ENCODE measurements around the gene TRIM33.
"Not testable (repeated sequence)": the region's sequence is repeated elsewhere in the genome, so short reads cannot be mapped to it uniquely, and the experiment has no call there.

TRIM33 gene

DNA sequence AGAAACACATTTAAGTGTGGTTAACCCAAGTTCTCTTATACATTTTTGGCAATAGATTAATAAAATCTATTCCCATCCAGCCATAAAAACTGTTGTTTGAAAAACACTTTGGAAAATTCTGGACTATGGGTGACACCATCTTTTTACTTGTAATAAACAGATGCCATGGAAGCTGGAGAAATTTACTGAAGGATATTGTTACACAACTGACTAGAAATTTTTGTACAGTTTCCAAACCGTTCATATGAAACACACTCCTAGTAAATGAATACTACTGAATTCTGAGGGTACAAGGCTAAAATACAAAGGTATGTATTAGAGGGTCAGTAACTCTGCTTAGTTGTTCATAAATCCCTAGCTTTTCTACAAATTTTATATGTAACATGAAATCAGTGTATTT lies 48.7 kb downstream of the TRIM33 start:
- no peak for DNase-seq

DNA sequence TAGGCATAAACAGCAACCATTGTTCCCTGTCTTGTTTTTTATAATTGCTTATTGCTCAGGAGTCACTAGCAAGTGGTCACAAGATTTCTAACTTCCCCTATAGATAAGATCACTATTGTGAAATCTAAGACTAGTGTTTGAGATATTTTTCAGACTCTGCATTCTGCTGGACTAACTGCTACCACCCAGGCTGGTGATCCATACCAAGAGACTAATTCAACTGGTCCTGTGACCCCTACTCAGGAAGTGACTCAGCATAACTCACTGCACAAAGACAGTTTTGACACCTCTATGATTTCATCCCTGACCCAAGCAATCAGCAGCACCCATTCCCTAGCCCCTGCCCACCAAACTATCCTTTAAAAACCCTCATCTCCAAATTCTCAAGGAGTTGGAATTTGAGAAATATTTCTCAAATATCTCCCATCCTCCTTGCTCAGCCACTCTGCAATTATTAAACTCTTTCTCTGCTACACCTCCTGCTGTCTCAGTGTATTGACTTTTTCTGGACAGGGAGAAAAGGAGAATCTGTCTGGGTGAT lies 52.7 kb downstream of the TRIM33 start:
- peak; percentile 76 for DNase-seq

DNA sequence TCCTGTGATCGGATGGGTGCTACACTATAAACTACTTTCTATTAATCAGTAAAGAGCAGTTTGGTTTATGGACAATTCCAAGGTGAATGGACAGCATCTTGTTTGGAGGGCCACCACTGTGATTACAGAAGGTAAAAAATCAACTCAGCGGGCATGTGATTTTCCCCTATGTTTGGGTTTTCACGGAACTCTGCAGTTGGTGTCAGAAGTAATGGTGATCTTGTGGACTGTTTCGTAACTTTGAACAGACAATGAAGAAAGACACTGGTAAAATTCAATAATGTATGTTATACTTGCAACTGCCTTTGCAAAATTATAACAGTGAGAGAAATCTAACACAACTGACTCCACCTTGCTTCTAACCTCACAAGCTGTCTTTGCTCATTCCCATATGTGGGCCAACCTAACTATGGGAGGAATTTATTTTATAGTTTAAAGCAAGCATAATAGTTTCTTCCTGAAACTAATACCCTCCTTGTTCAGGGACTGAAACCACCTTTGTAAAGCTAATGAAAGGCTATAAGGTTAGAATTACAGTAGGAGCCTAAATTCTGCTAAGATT lies 53.2 kb downstream of the TRIM33 start:
- no peak for DNase-seq

DNA sequence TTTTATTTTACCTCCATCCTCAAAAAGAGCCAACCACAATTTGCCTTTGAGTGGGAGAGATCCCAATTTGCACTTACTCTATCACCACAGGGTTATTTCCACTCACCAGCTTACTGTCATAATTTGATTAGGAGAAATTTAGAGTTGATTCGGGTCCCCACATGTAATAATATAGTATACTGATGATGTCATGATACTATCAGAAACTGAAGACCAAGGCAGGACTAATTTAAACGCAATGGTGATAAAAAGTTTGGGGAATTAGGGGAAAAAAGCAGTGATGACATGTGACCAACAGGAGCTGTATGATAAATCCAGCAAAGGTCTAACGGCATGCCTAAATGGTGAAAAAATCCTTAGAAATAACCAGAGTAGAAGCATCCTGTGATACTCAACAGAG lies 54.4 kb downstream of the TRIM33 start:
- DNase-seq: no peak

DNA sequence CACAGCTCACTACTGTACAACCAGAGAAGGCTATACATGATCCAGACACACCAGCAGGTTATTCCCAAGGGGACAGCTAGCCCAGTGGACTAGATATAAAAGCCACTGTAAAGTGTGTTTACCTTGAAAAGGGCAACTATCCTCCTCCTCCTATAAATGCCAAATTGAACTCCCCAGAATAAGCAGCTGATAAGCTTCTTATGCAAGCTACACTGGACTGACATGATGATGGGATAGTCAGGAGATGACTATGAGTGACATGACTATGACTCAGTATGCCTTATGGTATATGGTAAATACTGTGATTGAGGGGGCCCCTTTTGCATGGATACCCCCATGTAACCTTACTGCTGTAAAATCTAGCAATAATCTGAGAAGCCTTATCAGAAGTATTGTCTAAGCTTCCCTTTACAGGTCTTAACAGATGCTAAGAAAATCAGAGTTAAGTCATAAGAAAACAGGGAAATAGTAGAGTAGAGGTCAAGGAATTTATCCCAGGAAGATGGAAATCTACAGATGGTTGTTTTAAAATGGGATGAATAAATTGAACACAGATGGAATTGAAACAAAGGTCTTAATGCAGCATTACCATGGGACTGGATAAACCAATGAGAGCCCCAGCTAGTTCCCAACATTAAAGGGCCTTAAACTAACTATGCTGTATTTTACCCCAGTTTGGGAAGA lies 55.8 kb downstream of the TRIM33 start:
- DNase-seq: peak; percentile 72

DNA sequence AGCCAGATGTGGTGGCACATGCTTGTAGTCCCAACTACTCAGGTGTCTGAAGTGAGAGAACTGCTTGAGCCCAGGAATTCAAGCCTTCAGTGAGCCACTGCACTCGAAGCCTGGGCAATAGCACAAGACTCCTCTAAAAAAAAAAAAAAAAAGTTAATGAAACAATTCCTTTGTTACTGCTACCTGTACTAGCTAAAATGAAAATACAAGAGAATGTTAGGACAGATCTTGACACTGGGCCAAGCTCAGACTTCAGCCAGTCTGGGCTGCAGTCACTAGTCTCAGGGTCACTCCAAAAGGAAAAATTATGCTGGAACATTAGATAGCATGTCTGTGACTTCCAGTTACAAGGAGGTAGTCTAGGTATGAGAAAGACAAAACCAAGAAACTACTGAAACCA lies 56.5 kb downstream of the TRIM33 start:
- no peak for DNase-seq

DNA sequence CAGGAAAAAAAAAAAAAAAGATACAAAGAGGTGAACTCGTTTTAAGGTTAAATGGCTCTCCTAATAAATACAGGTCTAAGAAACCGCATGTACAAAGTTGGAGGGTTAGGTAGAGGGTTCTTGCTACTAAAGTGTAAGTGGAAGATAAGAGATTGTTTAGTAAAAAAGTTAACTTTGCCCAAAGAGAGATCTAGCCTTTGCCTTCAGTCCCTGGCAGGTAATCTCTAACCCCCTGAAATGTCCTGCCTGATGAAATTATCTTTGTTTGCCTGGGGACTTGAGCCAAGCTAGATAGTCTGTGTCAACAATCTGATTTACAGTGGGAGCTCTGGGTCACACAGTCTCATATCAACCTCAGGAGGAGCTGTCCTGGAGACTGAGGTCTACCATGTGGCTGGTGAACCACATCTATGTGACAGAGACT lies 57.6 kb downstream of the TRIM33 start:
- no peak for DNase-seq

DNA sequence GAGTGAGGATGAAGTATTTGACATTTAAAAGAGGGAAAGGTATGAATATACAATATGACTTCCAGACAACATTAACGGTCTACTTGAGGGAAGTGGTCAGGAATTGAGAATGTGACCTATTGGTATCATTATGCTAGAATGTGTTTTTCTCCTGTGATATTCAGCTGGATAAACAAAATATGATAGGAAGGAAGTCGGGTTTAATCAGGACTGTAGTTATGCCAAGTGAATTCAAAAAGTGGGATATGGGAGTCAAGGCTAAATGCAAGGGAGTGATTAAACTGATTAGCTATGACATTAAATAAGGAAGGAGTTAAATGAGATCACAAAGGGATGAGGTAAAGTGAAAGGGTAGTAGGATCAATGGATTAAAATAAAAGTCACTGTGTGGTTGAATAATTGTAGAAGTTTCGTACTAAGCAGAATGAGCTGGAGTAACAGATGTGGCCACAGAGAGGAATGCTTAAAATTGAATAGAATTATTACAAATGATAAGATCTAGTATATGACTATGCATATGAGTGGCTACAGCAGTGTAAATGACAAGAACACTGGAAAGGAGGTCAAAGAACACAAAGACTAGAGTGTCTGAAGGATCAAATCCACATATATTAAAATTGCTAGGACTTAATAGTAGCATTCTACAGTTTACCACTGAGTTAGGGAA lies 62.5 kb downstream of the TRIM33 start:
- DNase-seq: no peak

DNA sequence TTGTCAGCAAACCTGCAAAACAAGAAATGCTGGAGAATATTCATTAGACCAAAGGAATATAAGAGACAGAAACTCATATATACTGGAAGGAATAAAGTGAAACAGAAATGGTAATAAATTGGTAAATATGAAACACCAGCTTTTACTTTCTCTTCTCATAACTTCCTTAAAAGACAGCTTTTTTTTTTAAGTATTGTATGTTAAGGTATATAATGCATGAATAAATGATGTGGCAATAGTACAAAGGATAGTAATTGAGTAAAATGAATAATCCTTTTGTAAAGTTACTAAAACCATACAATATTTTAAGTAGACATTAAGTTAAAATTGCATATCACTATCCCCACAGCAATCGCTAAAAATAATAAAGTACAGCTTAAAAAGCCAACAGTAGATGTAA lies 64.8 kb downstream of the TRIM33 start:
- DNase-seq: no peak

DNA sequence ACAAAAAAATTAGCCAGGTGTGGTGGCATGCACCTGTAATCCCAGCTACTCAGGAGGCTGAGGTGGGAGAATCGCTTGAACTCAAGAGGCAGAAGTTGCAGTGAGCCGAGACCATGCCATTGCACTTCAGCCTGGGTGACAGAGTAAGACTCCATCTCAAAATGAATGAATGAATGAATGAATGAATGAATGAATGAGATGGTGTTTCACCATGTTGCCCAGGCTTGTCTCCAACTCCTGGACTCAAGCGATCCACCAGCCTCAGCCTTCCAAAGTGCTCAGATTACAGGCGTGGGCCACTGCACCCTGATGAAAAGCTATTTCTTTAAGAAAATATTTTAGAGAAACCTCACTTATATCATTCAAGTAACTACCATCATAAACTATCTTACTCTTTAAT lies 67.8 kb downstream of the TRIM33 start:
- DNase-seq: not testable (repeated sequence)

DNA sequence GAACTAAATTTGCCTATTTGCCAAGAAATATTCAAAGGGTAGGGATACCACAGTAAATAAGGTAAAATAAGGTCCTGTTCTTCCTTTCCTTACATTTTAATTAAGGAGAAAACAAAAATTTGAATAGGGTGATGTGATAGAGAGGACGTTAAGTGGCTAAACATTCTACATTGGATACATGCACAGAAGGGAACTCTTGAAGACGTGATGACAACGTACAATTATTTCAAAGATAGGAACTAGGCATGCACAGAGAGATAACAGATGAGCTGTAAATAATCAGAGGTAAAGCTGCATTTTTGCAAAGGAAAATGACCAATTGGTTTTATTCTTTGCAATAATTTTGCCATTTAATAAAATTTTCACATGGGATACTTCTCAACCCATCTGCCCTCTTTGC lies 69.7 kb downstream of the TRIM33 start:
- DNase-seq: no peak

DNA sequence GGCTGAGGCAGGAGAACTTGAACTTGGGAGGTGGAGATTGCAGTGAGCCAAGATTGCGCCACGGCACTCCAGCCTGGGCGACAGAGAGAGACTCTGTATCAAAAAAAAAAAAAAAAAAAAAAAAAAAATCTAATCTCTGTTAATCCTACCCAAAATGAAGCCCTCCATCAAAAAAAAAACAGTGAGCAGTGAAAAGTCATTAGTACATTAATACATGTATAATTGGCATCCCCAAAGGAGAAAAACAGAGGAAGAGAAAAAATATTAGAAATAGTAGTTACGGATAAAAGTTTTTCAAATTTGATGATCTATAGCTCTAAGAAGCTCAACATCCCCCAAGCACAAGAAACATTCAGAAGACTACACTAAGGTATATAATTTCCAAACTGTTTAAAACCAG lies 71.6 kb downstream of the TRIM33 start:
- no peak for DNase-seq

DNA sequence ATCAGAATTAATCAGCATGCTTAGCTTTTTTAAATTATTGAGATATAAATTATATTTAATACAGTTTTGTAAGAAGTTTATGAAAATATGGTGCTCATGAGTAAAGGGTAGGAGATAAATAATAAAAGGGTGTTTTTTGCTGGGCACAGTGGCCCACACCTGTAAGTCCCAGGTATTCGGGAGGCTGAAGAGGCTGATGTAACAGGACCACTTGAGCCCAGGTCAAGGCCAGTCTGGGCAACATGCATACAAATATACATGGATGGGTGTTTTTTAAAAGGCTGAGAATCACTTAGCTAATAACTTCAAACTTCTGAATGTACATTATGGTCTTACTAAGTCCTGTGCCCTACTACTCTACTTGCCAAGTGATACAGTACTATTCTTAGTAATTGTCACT lies 73.2 kb downstream of the TRIM33 start:
- DNase-seq: no peak

DNA sequence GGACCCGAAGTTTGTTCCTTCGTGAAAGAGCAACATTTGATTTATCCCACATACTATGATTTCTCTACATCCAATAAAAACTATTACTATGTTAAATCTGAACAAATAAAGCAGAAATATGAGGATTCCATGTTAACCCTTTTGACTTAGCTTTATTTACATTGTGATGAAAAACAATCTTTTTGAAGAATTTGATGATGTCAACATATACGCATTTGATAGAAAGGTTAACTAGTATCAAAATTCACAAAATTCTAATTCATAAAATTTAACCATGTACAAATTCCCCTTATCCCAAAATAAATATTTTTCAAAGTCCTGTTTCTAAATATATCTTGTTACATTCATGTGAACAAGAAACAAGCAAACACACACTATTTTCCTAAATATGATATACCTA lies 74.2 kb downstream of the TRIM33 start:
- DNase-seq: no peak

DNA sequence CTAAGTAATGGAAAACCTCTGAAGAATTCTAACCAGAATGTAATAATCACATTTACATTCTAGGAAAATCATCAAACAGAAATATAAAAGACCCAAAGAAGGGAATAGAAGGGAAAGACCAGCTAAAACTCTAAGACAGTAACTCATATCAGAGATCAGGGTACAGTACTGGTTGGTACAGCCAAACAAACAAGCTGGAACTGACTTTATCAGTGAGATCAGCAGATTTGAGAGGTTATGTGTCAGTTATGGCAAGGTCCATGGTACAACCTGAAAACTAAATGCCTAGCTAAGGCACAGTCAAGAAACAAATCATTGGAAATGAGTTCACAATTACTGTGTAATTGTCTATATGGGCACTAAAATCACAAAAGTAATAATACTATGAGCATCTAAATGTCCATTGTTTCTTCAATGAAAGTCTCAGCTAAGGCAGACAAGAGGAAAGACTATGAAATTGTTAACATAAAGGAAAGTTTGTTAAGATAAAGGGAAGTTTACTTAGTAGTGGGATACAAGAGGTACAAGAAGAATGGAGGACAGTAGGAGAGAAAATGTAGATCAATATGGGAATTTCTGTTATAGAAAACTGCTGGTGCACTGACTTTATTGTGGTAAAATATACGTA lies 75.8 kb downstream of the TRIM33 start:
- no peak for DNase-seq

DNA sequence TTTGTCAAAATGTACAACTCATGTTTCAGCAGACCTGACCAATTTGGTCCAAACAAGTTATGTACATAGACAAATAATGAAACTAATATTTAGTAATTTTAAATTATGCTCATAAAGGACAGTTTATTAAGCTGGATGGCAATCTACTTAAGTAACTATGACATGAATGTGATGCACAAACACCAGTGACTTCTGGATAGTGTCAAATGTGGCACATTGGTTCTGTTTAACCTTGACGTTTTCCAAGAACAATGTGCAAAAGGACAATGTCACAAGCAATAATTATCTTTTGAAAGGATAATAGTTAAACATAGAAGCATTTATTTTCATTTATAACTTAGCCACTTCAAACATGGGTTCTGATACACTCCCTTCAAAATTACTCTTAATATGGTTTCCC lies 80.0 kb downstream of the TRIM33 start:
- no peak for DNase-seq

DNA sequence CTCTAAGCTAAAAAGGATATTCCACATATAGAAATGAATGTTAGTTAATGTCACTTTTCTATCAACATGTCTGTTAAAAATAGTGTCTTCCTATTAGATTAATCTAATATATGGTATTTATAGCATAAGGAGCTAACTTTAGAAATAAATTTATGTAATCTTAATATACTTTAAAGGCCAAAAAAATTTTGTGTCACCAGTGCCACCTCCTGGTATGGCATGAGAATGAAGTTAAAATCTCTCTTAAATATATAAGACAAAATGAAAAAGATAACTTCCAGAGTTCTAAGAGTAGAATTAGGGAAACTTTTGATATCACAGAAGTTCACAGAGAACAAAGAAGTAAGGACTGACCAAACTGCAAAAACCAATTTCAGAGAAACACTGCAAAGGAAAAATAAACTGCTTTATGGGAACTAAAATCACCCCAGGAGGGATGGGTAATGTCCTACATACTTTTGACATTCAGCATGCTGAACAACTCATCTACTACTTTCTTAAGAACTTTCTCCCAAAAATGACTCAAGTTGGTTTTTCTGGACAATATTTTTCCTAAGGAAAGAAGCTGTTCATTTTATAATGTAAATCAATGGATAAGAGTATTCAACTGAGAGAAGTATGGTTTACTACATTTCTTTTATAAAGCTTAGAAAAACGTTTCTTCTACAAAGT lies 82.8 kb downstream of the TRIM33 start:
- DNase-seq: no peak

DNA sequence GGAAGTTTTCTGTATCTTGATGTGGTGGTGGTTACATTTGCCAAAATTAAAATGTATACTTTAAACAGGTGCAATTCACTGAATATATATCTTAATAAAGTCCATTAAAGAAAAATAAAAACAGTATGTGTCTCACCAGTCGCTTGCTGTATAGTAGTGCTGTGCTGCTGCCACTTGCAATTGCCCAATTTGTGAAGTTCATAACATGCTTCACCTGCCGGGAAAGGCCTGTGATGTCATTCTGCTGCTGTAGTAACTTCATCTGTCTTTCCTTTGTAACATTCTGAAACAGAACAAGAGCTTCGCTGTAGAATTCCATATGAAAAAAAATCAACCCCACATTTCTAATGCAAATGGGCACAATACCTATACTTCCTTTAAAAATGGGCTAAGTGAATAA lies 83.4 kb downstream of the TRIM33 start:
- DNase-seq: no peak

DNA sequence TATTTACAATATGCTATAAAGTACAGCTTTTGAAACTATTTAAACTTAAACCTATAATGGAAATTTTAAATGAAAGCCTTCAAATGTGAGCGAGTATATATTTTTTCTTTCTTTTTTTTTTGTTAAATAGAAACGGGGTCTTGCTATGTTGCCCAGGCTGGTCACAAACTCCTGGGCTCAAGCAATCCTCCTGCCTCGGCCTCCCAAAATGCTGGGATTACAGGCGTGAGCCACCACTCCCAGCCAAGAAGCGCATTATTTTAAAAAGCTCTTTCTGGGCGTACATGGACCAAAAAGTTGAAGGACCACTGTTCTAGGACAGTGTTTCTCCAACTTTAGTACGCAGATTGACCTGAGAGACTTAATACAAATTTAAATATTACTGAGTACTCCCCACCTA lies 87.5 kb downstream of the TRIM33 start:
- no peak for DNase-seq

DNA sequence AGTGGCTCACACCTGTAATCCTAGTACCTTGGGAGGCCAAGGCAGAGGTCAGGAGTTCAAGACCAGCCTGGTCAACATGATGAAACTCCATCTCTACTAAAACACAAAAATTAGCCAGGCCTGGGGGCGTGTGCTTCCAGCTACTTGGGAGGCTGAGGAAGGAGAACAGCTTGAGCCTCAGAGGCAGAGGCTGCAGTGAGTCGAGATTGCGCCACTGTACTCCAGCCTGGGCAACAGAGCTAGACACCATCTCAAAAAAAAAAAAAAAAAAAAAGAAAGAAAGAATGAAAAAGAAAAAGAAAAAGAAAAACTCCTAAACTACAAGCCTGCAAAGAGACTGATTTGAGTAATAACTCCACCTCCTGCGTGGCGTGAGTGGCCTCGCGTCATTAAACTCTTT lies 92.1 kb downstream of the TRIM33 start:
- not testable (repeated sequence) for DNase-seq

DNA sequence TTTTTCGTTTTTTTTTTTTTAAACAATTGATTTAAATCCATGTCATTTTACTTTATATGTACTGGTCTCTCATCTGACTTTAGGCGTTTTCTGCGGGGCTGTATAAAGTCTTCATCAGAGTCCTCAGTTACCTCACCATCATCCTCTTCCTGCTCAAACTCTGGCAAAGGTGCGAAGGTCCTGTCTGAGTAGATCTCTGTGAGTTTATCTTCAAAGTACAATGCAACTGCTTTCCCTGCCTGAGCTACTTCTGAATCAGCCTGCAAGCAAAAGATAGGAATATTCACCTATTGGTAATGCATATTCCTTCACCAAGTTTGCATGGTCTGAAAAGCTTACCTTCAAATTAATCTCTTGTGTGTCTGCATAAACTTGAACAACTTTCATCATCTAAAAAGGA lies 113.4 kb downstream of the TRIM33 start:
- no peak for DNase-seq

DNA sequence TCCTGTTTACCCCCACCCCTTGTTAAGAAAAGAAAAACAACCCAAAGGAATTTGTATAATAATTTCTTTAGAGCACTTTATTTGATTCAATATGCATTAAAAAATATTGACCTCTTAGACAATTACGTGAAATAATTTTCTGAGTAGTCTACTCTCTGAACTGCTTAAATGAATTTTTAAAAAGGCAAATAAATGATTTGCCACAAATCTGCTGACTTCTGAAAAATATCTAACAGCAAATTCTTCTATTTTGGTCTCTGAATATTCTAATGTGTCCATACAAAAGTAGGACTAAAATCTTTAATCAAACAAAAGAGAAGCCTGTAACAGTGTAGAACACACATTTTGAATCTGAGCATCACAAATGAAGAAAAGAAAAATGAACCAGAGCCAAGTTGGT lies 115.1 kb downstream of the TRIM33 start:
- DNase-seq: no peak

DNA sequence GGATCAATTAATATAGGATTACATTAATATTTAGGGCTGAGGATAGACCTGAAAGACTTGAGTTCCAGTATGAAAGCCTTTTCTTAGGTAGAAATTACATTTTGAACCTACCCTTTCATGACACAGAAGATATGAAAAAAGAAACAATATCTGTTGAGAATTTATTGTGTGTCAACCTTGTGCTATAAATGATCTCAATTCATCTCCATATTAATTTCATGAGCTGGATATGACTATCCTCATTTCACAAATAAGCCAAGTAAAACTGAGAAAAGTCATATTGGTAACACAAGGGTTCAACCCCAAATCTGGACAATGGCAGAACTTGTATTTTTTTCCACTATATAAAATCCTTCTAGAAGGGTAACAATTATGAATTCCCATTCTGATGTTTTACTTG lies 120.0 kb downstream of the TRIM33 start:
- no peak for DNase-seq
